Ovary (tissue), 3 donors: ENCODE data around the gene RSPH9.
"Not testable (repeated sequence)": the region's sequence is repeated elsewhere in the genome, so short reads cannot be mapped to it uniquely, and the experiment has no call there.

Experiments used
- CTCF ChIP-seq, 3 donors: fragments of 450-650 bp in 2 of 3; fragments of 200-600 bp in 1 of 3; IDR thresholded peaks; one replicate each; pipeline versions ENCODE4 v1.5.1 to v1.8.0; 2016 to 2022; ENCODE audit warnings: antibody characterized with exemption in 3 of 3, mild to moderate bottlenecking in 1 of 3
- EP300 ChIP-seq: sonication (generic); formaldehyde crosslinking; IDR thresholded peaks from one replicate; pipeline ENCODE4 v1.6.1; 2017; ENCODE audit warnings: antibody characterized with exemption
- POLR2A ChIP-seq: fragments of 450-650 bp; IDR thresholded peaks from one replicate; pipeline ENCODE4 v1.6.1; 2017; ENCODE audit warnings: antibody characterized with exemption, mild to moderate bottlenecking, moderate library complexity
- donor health status: DM: no; HTN: no; CAD: no.

DNA sequence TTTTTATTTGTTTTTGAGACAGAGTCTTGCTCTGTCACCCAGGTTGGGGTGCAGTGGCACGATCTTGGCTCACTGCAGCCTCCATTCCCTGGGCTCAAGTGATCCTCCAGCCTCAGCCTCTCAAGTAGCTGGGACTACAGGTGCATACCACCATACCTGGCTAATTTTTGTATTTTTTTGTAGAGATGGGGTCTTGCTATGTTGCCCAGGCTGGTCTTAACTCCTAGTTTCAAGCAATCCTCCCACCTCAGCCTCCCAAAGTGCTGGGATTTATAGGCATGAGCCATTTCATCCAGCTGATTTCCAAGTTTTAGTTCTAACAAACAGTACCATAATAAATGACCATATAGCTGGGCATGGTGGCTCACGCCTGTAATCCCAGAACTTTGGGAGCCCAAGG, 8.0 kb downstream of the RSPH9 start:
- not testable (repeated sequence) for TF ChIP-seq EP300; CTCF (IDR thresholded peaks at IDR 0.05); POLR2A
